Tibial nerve (tissue), 4 donors: Measurements from ENCODE around the gene ABT1. TPM values are rescaled to one million over a fixed set of nuclear protein-coding genes. Genes with fewer than 3 reads are reported as not detected.
A peak's percentile ranks its signal among the peaks of the same experiment; 100 is the strongest.

ENCODE experiments used
- DNase-seq, 2 donors: peaks; one replicate each; pipeline ENCODE4 v3.0.0-alpha.2; 2019; ENCODE audit warnings: low spot score in 2 of 2
- H3K27ac ChIP-seq, 4 donors: fragments of 200-600 bp; sonication (generic) in 3 of 4; one replicate each; pipeline ENCODE4 v1.5.1; 2017 to 2019; ENCODE audit warnings: mild to moderate bottlenecking in 1 of 4
- H3K27me3 ChIP-seq, 2 donors: fragments of 200-600 bp; sonication (generic) in 1 of 2; one replicate each; pipeline versions ENCODE4 v1.5.1 to v1.6.0; 2017 to 2019
- H3K36me3 ChIP-seq, 3 donors: fragments of 200-600 bp; sonication (generic); one replicate each; pipeline ENCODE4 v1.5.1; 2018 to 2019
- H3K4me1 ChIP-seq, 4 donors: fragments of 200-600 bp; sonication (generic) in 3 of 4; one replicate each; pipeline ENCODE4 v1.5.1; 2017 to 2019
- H3K4me3 ChIP-seq, 4 donors: fragments of 200-600 bp; sonication (generic) in 3 of 4; one replicate each; pipeline ENCODE4 v1.5.1; 2017 to 2019; ENCODE audit warnings: mild to moderate bottlenecking in 1 of 4, moderate library complexity in 1 of 4
- H3K9me3 ChIP-seq, 4 donors: fragments of 200-600 bp; sonication (generic) in 3 of 4; one replicate each; pipeline ENCODE4 v1.5.1; 2017 to 2019
- CTCF ChIP-seq, 5 experiments: fragments of 200-600 bp in 3 of 5; fragments of 450-650 bp in 2 of 5; sonication (generic) in 3 of 5; IDR thresholded peaks; one replicate each; pipeline ENCODE4 v1.5.1; 2016 to 2019; ENCODE audit warnings: antibody characterized with exemption in 5 of 5, mild to moderate bottlenecking in 3 of 5, moderate library complexity in 2 of 5
- EP300 ChIP-seq, 2 donors: sonication (generic); formaldehyde crosslinking; IDR thresholded peaks; one replicate each; pipeline ENCODE4 v1.6.1; 2017; ENCODE audit warnings: antibody characterized with exemption in 2 of 2, mild to moderate bottlenecking in 1 of 2
- POLR2A ChIP-seq, 2 donors: fragments of 450-650 bp; IDR thresholded peaks; one replicate each; pipeline ENCODE4 v1.6.1; 2017; ENCODE audit warnings: antibody characterized with exemption in 2 of 2, mild to moderate bottlenecking in 2 of 2, moderate library complexity in 2 of 2
- WGBS, 2 donors: methylation state at CpG; one replicate each; pipeline ENCODE4 v1.1.5; 2018; 5-methylcytosine and 5-hydroxymethylcytosine counted together
- total RNA-seq, 4 donors: library from RNA; depleted of rRNA; stranded (reverse); fragments of >200 nt; gene quantifications; one replicate each; pipeline ENCODE4 v1.1.0, GENCODE V29; 2016

The ABT1 gene
- total RNA-seq, 4 donors from 2014 or later, result 8.3 to 13.2 (median 10.6) TPM

GRCh38 chr6:26595669-26596269 lies 984 bp upstream of the ABT1 start:
- WGBS, 2 donors, result 0 to 1% methylated on average over 38 to 39 of the region's 39 CpGs
- H3K27ac ChIP-seq, result peak overlapping the region; percentile 52 to 93 (median 88)
- peak; percentile 93 to 95 for DNase-seq
- peaks cover 3 to 23% (median 10%) of the 10 kb centered on the region in 4 donors for H3K4me1 ChIP-seq
- TF ChIP-seq CTCF (IDR thresholded peaks at IDR 0.05), result peak; percentile 91 to 97 (median 94)
- peak in 1 of 2 donors; percentile 67 for TF ChIP-seq EP300 (IDR thresholded peaks at IDR 0.05)
- TF ChIP-seq POLR2A (IDR thresholded peaks at IDR 0.05), result peak in 1 of 2 donors; percentile 29
- H3K36me3 ChIP-seq, result peaks cover 0 to 27% (median 10%) of the 10 kb centered on the region in 3 donors
- H3K4me3 ChIP-seq, result peak overlapping the region; percentile 80 to 93 (median 88)
- peaks cover 0 to 26% of the 10 kb centered on the region in 2 donors for H3K27me3 ChIP-seq
- H3K9me3 ChIP-seq, result no peaks in the 10 kb centered on the region

- no peak for TF ChIP-seq EP300 (IDR thresholded peaks at IDR 0.05)
- no peak for TF ChIP-seq CTCF (IDR thresholded peaks at IDR 0.05)
- TF ChIP-seq POLR2A (IDR thresholded peaks at IDR 0.05), result no peak
- H3K27ac ChIP-seq, result peak overlapping the region; percentile 71 to 93 (median 88)
- peak overlapping the region; percentile 80 to 93 (median 88) for H3K4me3 ChIP-seq
- H3K27me3 ChIP-seq, result peaks cover 0 to 16% of the 10 kb centered on the region in 2 donors
- peaks cover 3 to 23% (median 10%) of the 10 kb centered on the region in 4 donors for H3K4me1 ChIP-seq
- no peaks in the 10 kb centered on the region for H3K9me3 ChIP-seq
- peaks cover 0 to 27% (median 10%) of the 10 kb centered on the region in 3 donors for H3K36me3 ChIP-seq
- DNase-seq, result no peak
- WGBS, 2 donors, result 1% methylated on average over 10 of the region's 10 CpGs
Measured at GRCh38 chr6:26597389-26597766, 625 bp downstream of the ABT1 start.

- TF ChIP-seq POLR2A (IDR thresholded peaks at IDR 0.05) (no peak), EP300 (IDR thresholded peaks at IDR 0.05) (no peak), CTCF (IDR thresholded peaks at IDR 0.05) (no peak)
- no peak for DNase-seq
- H3K4me1 ChIP-seq, result peaks cover 3 to 23% (median 10%) of the 10 kb centered on the region in 4 donors
- H3K4me3 ChIP-seq, result peak overlapping the region; percentile 80 to 93 (median 88)
- H3K36me3 ChIP-seq, result peaks cover 0 to 27% (median 10%) of the 10 kb centered on the region in 3 donors
- H3K27ac ChIP-seq, result peak overlapping the region in 2 of 4 donors; percentile 85 to 93
- H3K9me3 ChIP-seq, result no peaks in the 10 kb centered on the region
- H3K27me3 ChIP-seq, result peaks cover 0 to 11% of the 10 kb centered on the region in 2 donors
- WGBS, 2 donors, result 66 to 71% methylated on average over 21 of the region's 21 CpGs
Measured at GRCh38 chr6:26597821-26598220, 1.1 kb downstream of the ABT1 start.

GRCh38 chr6:26598267-26598666 lies 1.5 kb downstream of the ABT1 start:
- Histone ChIP-seq H3K9me3 (no peaks in the 10 kb centered on the region), H3K4me1 (peaks cover 3 to 23% (median 10%) of the 10 kb centered on the region in 4 donors), H3K27me3 (peaks cover 0 to 7% of the 10 kb centered on the region in 2 donors), H3K36me3 (peaks cover 0 to 27% (median 10%) of the 10 kb centered on the region in 3 donors), H3K27ac (no peak overlapping the region), H3K4me3 (no peak overlapping the region)
- WGBS, 2 donors, result 91 to 95% methylated on average over 19 to 20 of the region's 22 CpGs
- DNase-seq, result no peak
- TF ChIP-seq CTCF (IDR thresholded peaks at IDR 0.05), result no peak
- TF ChIP-seq EP300 (IDR thresholded peaks at IDR 0.05), result no peak
- TF ChIP-seq POLR2A (IDR thresholded peaks at IDR 0.05), result no peak

- Histone ChIP-seq H3K9me3 (no peaks in the 10 kb centered on the region), H3K27ac (no peak overlapping the region), H3K27me3 (no peaks in the 10 kb centered on the region), H3K4me3 (no peak overlapping the region), H3K36me3 (peaks cover 0 to 27% (median 10%) of the 10 kb centered on the region in 3 donors), H3K4me1 (peaks cover 3 to 23% (median 10%) of the 10 kb centered on the region in 4 donors)
- WGBS, 2 donors, result 89 to 92% methylated on average over 1 of the region's 1 CpG
- no peak for DNase-seq
- TF ChIP-seq EP300 (IDR thresholded peaks at IDR 0.05) (no peak), CTCF (IDR thresholded peaks at IDR 0.05) (no peak), POLR2A (IDR thresholded peaks at IDR 0.05) (no peak)
Measured at GRCh38 chr6:26599134-26599533, 2.4 kb downstream of the ABT1 start.
